Tibial nerve (tissue), 4 donors: Measurements from ENCODE around the gene KRT72. TPM values are rescaled to one million over a fixed set of nuclear protein-coding genes. Genes with fewer than 3 reads are reported as not detected.

ENCODE experiments used
- DNase-seq, 2 donors: peaks; one replicate each; pipeline ENCODE4 v3.0.0-alpha.2; 2019; ENCODE audit warnings: low spot score in 2 of 2
- H3K27ac ChIP-seq, 4 donors: fragments of 200-600 bp; sonication (generic) in 3 of 4; one replicate each; pipeline ENCODE4 v1.5.1; 2017 to 2019; ENCODE audit warnings: mild to moderate bottlenecking in 1 of 4
- H3K27me3 ChIP-seq, 2 donors: fragments of 200-600 bp; sonication (generic) in 1 of 2; one replicate each; pipeline versions ENCODE4 v1.5.1 to v1.6.0; 2017 to 2019
- H3K36me3 ChIP-seq, 3 donors: fragments of 200-600 bp; sonication (generic); one replicate each; pipeline ENCODE4 v1.5.1; 2018 to 2019
- H3K4me1 ChIP-seq, 4 donors: fragments of 200-600 bp; sonication (generic) in 3 of 4; one replicate each; pipeline ENCODE4 v1.5.1; 2017 to 2019
- H3K4me3 ChIP-seq, 4 donors: fragments of 200-600 bp; sonication (generic) in 3 of 4; one replicate each; pipeline ENCODE4 v1.5.1; 2017 to 2019; ENCODE audit warnings: mild to moderate bottlenecking in 1 of 4, moderate library complexity in 1 of 4
- H3K9me3 ChIP-seq, 4 donors: fragments of 200-600 bp; sonication (generic) in 3 of 4; one replicate each; pipeline ENCODE4 v1.5.1; 2017 to 2019
- CTCF ChIP-seq, 5 experiments: fragments of 200-600 bp in 3 of 5; fragments of 450-650 bp in 2 of 5; sonication (generic) in 3 of 5; IDR thresholded peaks; one replicate each; pipeline ENCODE4 v1.5.1; 2016 to 2019; ENCODE audit warnings: antibody characterized with exemption in 5 of 5, mild to moderate bottlenecking in 3 of 5, moderate library complexity in 2 of 5
- EP300 ChIP-seq, 2 donors: sonication (generic); formaldehyde crosslinking; IDR thresholded peaks; one replicate each; pipeline ENCODE4 v1.6.1; 2017; ENCODE audit warnings: antibody characterized with exemption in 2 of 2, mild to moderate bottlenecking in 1 of 2
- POLR2A ChIP-seq, 2 donors: fragments of 450-650 bp; IDR thresholded peaks; one replicate each; pipeline ENCODE4 v1.6.1; 2017; ENCODE audit warnings: antibody characterized with exemption in 2 of 2, mild to moderate bottlenecking in 2 of 2, moderate library complexity in 2 of 2
- WGBS, 2 donors: methylation state at CpG; one replicate each; pipeline ENCODE4 v1.1.5; 2018; 5-methylcytosine and 5-hydroxymethylcytosine counted together
- total RNA-seq, 4 donors: library from RNA; depleted of rRNA; stranded (reverse); fragments of >200 nt; gene quantifications; one replicate each; pipeline ENCODE4 v1.1.0, GENCODE V29; 2016

KRT72 gene
- total RNA-seq, 4 donors from 2014 or later = not detected

GRCh38 chr12:52630008-52630500, 28.8 kb upstream of the KRT72 start:
- DNase-seq = no peak
- Histone ChIP-seq H3K4me3 (no peak overlapping the region), H3K27me3 (no peaks in the 10 kb centered on the region), H3K36me3 (no peaks in the 10 kb centered on the region), H3K9me3 (no peaks in the 10 kb centered on the region), H3K27ac (no peak overlapping the region), H3K4me1 (no peaks in the 10 kb centered on the region)
- 59 to 67% methylated on average over 7 of the region's 7 CpGs for WGBS, 2 donors
- TF ChIP-seq POLR2A (IDR thresholded peaks at IDR 0.05) (no peak), CTCF (IDR thresholded peaks at IDR 0.05) (no peak), EP300 (IDR thresholded peaks at IDR 0.05) (no peak)

GRCh38 chr12:52629281-52630007, 28.2 kb upstream of the KRT72 start:
- Histone ChIP-seq H3K9me3 (no peaks in the 10 kb centered on the region), H3K4me1 (no peaks in the 10 kb centered on the region), H3K27ac (no peak overlapping the region), H3K4me3 (no peak overlapping the region), H3K36me3 (no peaks in the 10 kb centered on the region), H3K27me3 (no peaks in the 10 kb centered on the region)
- 79 to 80% methylated on average over 10 to 12 of the region's 12 CpGs for WGBS, 2 donors
- TF ChIP-seq CTCF (IDR thresholded peaks at IDR 0.05) = no peak
- TF ChIP-seq POLR2A (IDR thresholded peaks at IDR 0.05) = no peak
- no peak for TF ChIP-seq EP300 (IDR thresholded peaks at IDR 0.05)
- no peak for DNase-seq

GRCh38 chr12:52628841-52629240, 27.6 kb upstream of the KRT72 start:
- no peak for TF ChIP-seq CTCF (IDR thresholded peaks at IDR 0.05)
- no peak for TF ChIP-seq POLR2A (IDR thresholded peaks at IDR 0.05)
- TF ChIP-seq EP300 (IDR thresholded peaks at IDR 0.05) = no peak
- WGBS, 2 donors = 91 to 96% methylated on average over 2 of the region's 2 CpGs
- no peaks in the 10 kb centered on the region for H3K9me3 ChIP-seq

GRCh38 chr12:52628111-52628507, 26.8 kb upstream of the KRT72 start:
- DNase-seq = no peak
- Histone ChIP-seq H3K36me3 (no peaks in the 10 kb centered on the region), H3K4me1 (no peaks in the 10 kb centered on the region), H3K4me3 (no peak overlapping the region), H3K27me3 (no peaks in the 10 kb centered on the region), H3K27ac (no peak overlapping the region), H3K9me3 (no peaks in the 10 kb centered on the region)
- TF ChIP-seq EP300 (IDR thresholded peaks at IDR 0.05) = no peak
- TF ChIP-seq CTCF (IDR thresholded peaks at IDR 0.05) = no peak
- TF ChIP-seq POLR2A (IDR thresholded peaks at IDR 0.05) = no peak
- WGBS, 2 donors = 73 to 82% methylated on average over 4 of the region's 4 CpGs

More at GRCh38 chr12:52628841-52629240, 27.6 kb upstream of the KRT72 start:
- Histone ChIP-seq H3K27me3 (no peaks in the 10 kb centered on the region), H3K36me3 (no peaks in the 10 kb centered on the region), H3K4me1 (no peaks in the 10 kb centered on the region), H3K27ac (no peak overlapping the region), H3K4me3 (no peak overlapping the region)
- DNase-seq = no peak

GRCh38 chr12:52627395-52628110, 26.3 kb upstream of the KRT72 start:
- WGBS, 2 donors = 31 to 47% methylated on average over 2 of the region's 2 CpGs
- Histone ChIP-seq H3K4me3 (no peak overlapping the region), H3K4me1 (no peaks in the 10 kb centered on the region), H3K27me3 (no peaks in the 10 kb centered on the region), H3K9me3 (no peaks in the 10 kb centered on the region), H3K36me3 (no peaks in the 10 kb centered on the region), H3K27ac (no peak overlapping the region)
- TF ChIP-seq CTCF (IDR thresholded peaks at IDR 0.05) (no peak), EP300 (IDR thresholded peaks at IDR 0.05) (no peak), POLR2A (IDR thresholded peaks at IDR 0.05) (no peak)
- no peak for DNase-seq
